Glutamatergic neuron (in vitro differentiated cells): ENCODE results near the gene SGSH. TPM values are rescaled to one million over a fixed set of nuclear protein-coding genes. Genes with fewer than 3 reads are reported as not detected.

Source experiments
- DNase-seq: peaks from one replicate; pipeline ENCODE4 v3.0.0; 2022
- H3K27ac Mint-ChIP-seq: one replicate; pipeline ENCODE4 v1.8.0; 2020; ENCODE audit warnings: mild to moderate bottlenecking, mixed read lengths, inconsistent platforms; ENCODE audit not compliant: unreplicated experiment
- H3K27me3 Mint-ChIP-seq: one replicate; pipeline ENCODE4 v1.8.0; 2020; ENCODE audit warnings: mild to moderate bottlenecking, moderate library complexity, mixed read lengths, inconsistent platforms; ENCODE audit not compliant: unreplicated experiment
- H3K36me3 Mint-ChIP-seq: one replicate; pipeline ENCODE4 v1.8.0; 2020; ENCODE audit warnings: mild to moderate bottlenecking, mixed read lengths, inconsistent platforms; ENCODE audit not compliant: unreplicated experiment
- H3K4me1 Mint-ChIP-seq: one replicate; pipeline ENCODE4 v1.8.0; 2020; ENCODE audit warnings: mild to moderate bottlenecking, low read depth, mixed read lengths, inconsistent platforms; ENCODE audit not compliant: unreplicated experiment
- H3K4me3 Mint-ChIP-seq: one replicate; pipeline ENCODE4 v1.8.0; 2020; ENCODE audit warnings: mild to moderate bottlenecking, mixed read lengths, inconsistent platforms; ENCODE audit not compliant: unreplicated experiment
- H3K9me3 Mint-ChIP-seq: one replicate; pipeline ENCODE4 v1.8.0; 2020; ENCODE audit warnings: mild to moderate bottlenecking, moderate library complexity, mixed read lengths, inconsistent platforms; ENCODE audit not compliant: unreplicated experiment
- total RNA-seq: library from RNA; stranded (reverse); fragmentation: NEBNext Ultra II Directional; extraction: Animal tissue kit (Norgen Biotek cat#: 25700); gene quantifications from one replicate; pipeline ENCODE4 v1.2.1, GENCODE V29; 2021; ENCODE audit not compliant: unreplicated experiment
- TF ChIP-seq, protein P1 (sequence below): fragments of 200-600 bp; sonication (generic); IDR thresholded peaks from one replicate; pipeline ENCODE4 v1.5.0; 2021; ENCODE audit not compliant: partially characterized antibody, unreplicated experiment

The SGSH gene
- total RNA-seq, 1 donor from 2014 or later: 17.3 TPM

DNA sequence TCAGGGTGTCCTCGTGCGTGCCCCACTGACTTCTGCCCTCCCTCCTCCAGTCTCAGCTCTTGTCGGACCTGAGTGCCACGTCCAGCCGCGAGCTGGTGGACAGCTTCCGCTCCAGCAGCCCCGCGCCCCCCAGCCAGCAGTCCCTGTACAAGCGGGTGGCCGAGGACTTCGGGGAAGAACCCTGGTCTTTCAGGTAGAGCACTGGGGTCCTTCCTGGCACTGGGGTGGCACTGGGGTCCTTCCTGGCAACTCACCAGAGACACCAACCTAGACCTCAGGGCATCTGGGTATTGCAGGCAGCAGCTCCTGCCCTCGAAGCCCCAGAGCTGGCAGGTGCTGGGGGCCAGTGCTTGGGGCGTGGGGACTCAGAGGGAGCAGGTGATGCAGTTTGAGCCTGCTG lies 25.0 kb downstream of the SGSH start:
- no peak overlapping the region for H3K4me3 Mint-ChIP-seq
- H3K9me3 Mint-ChIP-seq: peaks cover 1% of the 10 kb centered on the region
- peaks cover 9% of the 10 kb centered on the region for H3K4me1 Mint-ChIP-seq
- H3K36me3 Mint-ChIP-seq: no peaks in the 10 kb centered on the region
- DNase-seq: no peak
- peaks cover 8% of the 10 kb centered on the region for H3K27me3 Mint-ChIP-seq
- TF ChIP-seq, protein P1, sequence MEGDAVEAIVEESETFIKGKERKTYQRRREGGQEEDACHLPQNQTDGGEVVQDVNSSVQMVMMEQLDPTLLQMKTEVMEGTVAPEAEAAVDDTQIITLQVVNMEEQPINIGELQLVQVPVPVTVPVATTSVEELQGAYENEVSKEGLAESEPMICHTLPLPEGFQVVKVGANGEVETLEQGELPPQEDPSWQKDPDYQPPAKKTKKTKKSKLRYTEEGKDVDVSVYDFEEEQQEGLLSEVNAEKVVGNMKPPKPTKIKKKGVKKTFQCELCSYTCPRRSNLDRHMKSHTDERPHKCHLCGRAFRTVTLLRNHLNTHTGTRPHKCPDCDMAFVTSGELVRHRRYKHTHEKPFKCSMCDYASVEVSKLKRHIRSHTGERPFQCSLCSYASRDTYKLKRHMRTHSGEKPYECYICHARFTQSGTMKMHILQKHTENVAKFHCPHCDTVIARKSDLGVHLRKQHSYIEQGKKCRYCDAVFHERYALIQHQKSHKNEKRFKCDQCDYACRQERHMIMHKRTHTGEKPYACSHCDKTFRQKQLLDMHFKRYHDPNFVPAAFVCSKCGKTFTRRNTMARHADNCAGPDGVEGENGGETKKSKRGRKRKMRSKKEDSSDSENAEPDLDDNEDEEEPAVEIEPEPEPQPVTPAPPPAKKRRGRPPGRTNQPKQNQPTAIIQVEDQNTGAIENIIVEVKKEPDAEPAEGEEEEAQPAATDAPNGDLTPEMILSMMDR: no peak
- H3K27ac Mint-ChIP-seq: no peak overlapping the region

DNA sequence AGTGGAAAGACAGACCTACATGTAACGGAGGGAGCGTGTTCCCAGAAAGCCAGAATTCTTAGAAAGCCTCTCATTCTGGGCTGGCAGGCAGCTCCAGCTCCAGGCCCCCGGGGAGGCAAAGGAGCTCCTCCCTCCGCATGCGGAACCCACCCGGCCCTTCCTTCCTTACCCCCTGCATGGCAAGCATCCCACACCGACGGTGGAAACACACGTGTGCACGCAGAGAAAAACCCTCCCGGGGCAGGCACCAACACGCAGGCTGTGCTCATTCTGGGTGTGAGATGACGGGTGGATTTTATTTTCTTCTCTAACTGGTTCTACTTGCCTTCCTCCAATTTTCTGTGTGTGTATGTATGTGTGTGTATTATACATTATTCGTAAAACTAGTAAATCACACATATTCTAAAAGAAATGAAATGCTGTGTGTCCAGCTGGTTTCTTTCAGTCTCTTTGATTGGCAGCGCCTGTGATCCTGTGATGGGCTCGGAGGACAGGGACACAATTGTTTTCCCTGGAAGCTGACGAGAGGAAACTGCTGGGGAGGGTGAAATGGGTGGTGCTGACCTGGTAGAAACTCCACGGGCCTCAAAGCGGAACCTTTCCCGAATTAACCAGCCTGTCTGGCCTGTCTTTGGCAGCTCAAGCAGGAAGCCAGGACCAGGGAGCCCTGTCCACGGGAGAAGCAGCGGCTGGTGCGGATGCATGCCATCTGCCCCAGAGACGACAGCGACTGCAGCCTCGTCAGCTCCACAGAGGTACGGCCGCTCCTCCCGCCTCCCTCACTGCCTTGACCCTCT lies 28.1 kb downstream of the SGSH start:
- Mint-ChIP-seq H3K9me3 (peaks cover 1% of the 10 kb centered on the region), H3K4me1 (peaks cover 11% of the 10 kb centered on the region), H3K27me3 (peaks cover 6% of the 10 kb centered on the region), H3K36me3 (no peaks in the 10 kb centered on the region), H3K4me3 (peak overlapping the region; percentile 6), H3K27ac (peak overlapping the region; percentile 48)
- DNase-seq: peak; percentile 53
- TF ChIP-seq, protein P1: no peak

DNA sequence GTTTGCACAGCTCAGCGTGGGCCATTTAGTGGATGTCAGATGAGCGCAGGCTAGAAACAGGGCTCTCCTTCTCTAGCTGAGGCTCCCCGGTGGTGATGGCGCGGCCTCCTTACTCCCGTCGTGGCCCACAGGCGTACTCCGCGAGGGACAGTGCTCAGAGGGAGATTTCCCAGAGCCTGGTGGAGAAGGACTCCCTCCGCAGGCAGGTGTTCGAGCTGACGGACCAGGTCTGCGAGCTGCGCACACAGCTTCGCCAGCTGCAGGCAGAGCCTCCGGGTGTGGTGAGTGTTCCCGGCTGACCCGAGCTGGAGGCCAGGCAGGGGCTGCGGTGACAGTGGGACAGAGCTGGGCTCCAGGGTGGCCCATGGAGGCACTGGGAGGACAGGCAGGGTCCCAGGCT lies 28.9 kb downstream of the SGSH start:
- no peak for DNase-seq
- Mint-ChIP-seq H3K27me3 (peaks cover 3% of the 10 kb centered on the region), H3K27ac (no peak overlapping the region)

DNA sequence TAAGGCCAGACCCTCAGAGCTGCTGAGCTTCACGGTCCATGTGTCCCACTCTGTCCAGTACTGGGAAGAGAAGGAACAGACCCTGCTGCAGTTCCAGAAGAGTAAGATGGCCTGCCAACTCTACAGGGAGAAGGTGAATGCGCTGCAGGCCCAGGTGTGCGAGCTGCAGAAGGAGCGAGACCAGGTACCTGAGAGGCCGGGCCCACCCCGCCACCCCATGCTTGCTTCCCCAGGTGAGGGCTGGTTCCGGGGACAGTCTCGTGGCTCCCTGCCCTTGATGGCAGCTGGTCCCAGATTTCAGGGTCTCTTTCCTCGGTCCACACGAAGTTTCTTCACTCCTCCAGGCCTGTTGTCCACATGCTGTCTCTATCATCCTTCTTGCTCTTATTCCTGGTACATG lies 29.4 kb downstream of the SGSH start:
- DNase-seq: no peak
- TF ChIP-seq, protein P1: no peak
- H3K4me3 Mint-ChIP-seq: no peak overlapping the region
- peaks cover 8% of the 10 kb centered on the region for H3K4me1 Mint-ChIP-seq
- H3K27me3 Mint-ChIP-seq: peaks cover 3% of the 10 kb centered on the region
- no peak overlapping the region for H3K27ac Mint-ChIP-seq
- no peaks in the 10 kb centered on the region for H3K36me3 Mint-ChIP-seq
- peaks cover 3% of the 10 kb centered on the region for H3K9me3 Mint-ChIP-seq

More for the DNA sequence above, 28.9 kb downstream of the SGSH start:
- Mint-ChIP-seq H3K4me3 (no peak overlapping the region), H3K4me1 (peaks cover 8% of the 10 kb centered on the region), H3K36me3 (no peaks in the 10 kb centered on the region), H3K9me3 (peaks cover 1% of the 10 kb centered on the region)
- TF ChIP-seq, protein P1: no peak

DNA sequence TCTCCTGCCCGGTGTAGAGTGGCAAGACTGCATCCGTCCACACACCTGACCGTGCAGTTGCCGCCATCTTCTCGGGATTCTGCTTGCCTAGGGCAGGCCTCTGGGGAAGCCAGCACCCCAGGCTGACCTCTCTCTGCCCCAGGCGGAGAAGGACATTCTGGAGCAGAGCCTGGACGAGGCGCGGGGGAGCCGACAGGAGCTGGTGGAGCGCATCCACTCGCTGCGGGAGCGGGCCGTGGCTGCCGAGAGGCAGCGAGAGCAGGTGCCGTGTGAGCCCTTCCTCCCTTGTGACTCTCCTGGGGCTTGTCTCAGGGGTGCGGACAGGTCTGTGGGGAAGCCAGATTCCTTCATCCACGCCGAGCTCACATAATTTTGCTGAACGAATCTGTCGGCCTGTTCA lies 30.5 kb downstream of the SGSH start:
- peaks cover 4% of the 10 kb centered on the region for H3K27me3 Mint-ChIP-seq
- H3K4me1 Mint-ChIP-seq: peaks cover 8% of the 10 kb centered on the region
- H3K9me3 Mint-ChIP-seq: peaks cover 7% of the 10 kb centered on the region
- no peak overlapping the region for H3K4me3 Mint-ChIP-seq
- no peak for DNase-seq
- H3K36me3 Mint-ChIP-seq: no peaks in the 10 kb centered on the region
- no peak overlapping the region for H3K27ac Mint-ChIP-seq
- TF ChIP-seq, protein P1: no peak
